GM12878 (cell line): ENCODE data around the gene COPZ2. TPM values are rescaled to one million over a fixed set of nuclear protein-coding genes. Genes with fewer than 3 reads are reported as not detected.

Experiments used
- BRCA1 ChIP-seq: IDR thresholded peaks from 2 replicates; pipeline ENCODE4 v1.6.1; 2011; ENCODE audit warnings: low read depth, low read length, improper control_type of control experiment
- CREM ChIP-seq: IDR thresholded peaks from 2 replicates; pipeline ENCODE4 v1.6.1; 2014; ENCODE audit warnings: antibody characterized with exemption, low read depth
- EGR1 ChIP-seq, 2 experiments: IDR thresholded peaks; 1 replicate in 1 of 2; 2 replicates in 1 of 2; pipeline ENCODE4 v1.6.1; 2011 to 2012; ENCODE audit warnings: low read depth in 2 of 2, low read length in 2 of 2, borderline replicate concordance in 1 of 2, mild to moderate bottlenecking in 1 of 2, moderate library complexity in 1 of 2
- ELK1 ChIP-seq: IDR thresholded peaks from 2 replicates; pipeline ENCODE4 v1.6.1; 2012; ENCODE audit warnings: low read depth, low read length, improper control_type of control experiment
- GATAD2B ChIP-seq: fragments of 450-650 bp; conservative IDR thresholded peaks from 2 replicates; pipeline ENCODE4 v1.6.1; 2017; ENCODE audit warnings: low read depth, mild to moderate bottlenecking, moderate library complexity
- HDGF ChIP-seq: fragments of 450-650 bp; IDR thresholded peaks from 2 replicates; pipeline ENCODE4 v1.6.1; 2016; ENCODE audit warnings: antibody characterized with exemption
- IRF5 ChIP-seq: fragments of 450-650 bp; IDR thresholded peaks from 2 replicates; pipeline ENCODE4 v1.6.1; 2017; ENCODE audit warnings: borderline replicate concordance
- JUNB ChIP-seq: IDR thresholded peaks from 2 replicates; pipeline ENCODE4 v1.6.1; 2016; ENCODE audit warnings: antibody characterized with exemption, mild to moderate bottlenecking
- NFYA ChIP-seq: IDR thresholded peaks from 2 replicates; pipeline ENCODE4 v1.6.1; 2011; ENCODE audit warnings: low read depth, mild to moderate bottlenecking, low read length, improper control_type of control experiment, borderline replicate concordance
- NRF1 ChIP-seq: conservative IDR thresholded peaks from 2 replicates; pipeline ENCODE4 v1.6.1; 2011; ENCODE audit warnings: mild to moderate bottlenecking, low read depth, low read length, improper control_type of control experiment
- PAX5 ChIP-seq: IDR thresholded peaks from 2 replicates; pipeline ENCODE4 v1.6.1; 2011; ENCODE audit warnings: low read depth, low read length, borderline replicate concordance
- RBBP5 ChIP-seq: fragments of 200-600 bp; sonication (generic); conservative IDR thresholded peaks from 2 replicates; pipeline ENCODE4 v1.6.1; 2016
- SIN3A ChIP-seq: IDR thresholded peaks from 2 replicates; pipeline ENCODE4 v1.6.1; 2012; ENCODE audit warnings: low read depth, low read length, improper control_type of control experiment
- STAT1 ChIP-seq: fragments of 450-650 bp; conservative IDR thresholded peaks from 2 replicates; pipeline ENCODE4 v1.6.1; 2014; ENCODE audit warnings: antibody characterized with exemption, mild to moderate bottlenecking
- STAT3 ChIP-seq: IDR thresholded peaks from 2 replicates; pipeline ENCODE4 v1.6.1; 2011; ENCODE audit warnings: low read depth, low read length, improper control_type of control experiment
- SUZ12 ChIP-seq: fragments of 200-600 bp; sonication (generic); IDR thresholded peaks from one replicate; pipeline ENCODE4 v1.6.1; 2018; ENCODE audit warnings: antibody characterized with exemption, mild to moderate bottlenecking; ENCODE audit not compliant: unreplicated experiment
- TARDBP ChIP-seq: IDR thresholded peaks from 2 replicates; pipeline ENCODE4 v1.6.1; 2016; ENCODE audit warnings: borderline replicate concordance
- TBL1XR1 ChIP-seq: IDR thresholded peaks from 2 replicates; pipeline ENCODE4 v1.6.1; 2012; ENCODE audit warnings: low read depth, low read length, improper control_type of control experiment
- USF2 ChIP-seq: IDR thresholded peaks from 2 replicates; pipeline ENCODE4 v1.6.1; 2011; ENCODE audit warnings: low read depth, low read length, improper control_type of control experiment, borderline replicate concordance
- WRNIP1 ChIP-seq: IDR thresholded peaks from 2 replicates; pipeline ENCODE4 v1.6.1; 2011; ENCODE audit warnings: low read depth, low read length, improper control_type of control experiment, borderline replicate concordance
- ZNF24 ChIP-seq: fragments of 450-650 bp; IDR thresholded peaks from 2 replicates; pipeline ENCODE4 v1.6.1; 2017; ENCODE audit warnings: antibody characterized with exemption, mild to moderate bottlenecking
- ZNF622 ChIP-seq: fragments of 450-650 bp; IDR thresholded peaks from 2 replicates; pipeline ENCODE4 v1.6.1; 2017; ENCODE audit warnings: mild to moderate bottlenecking, inconsistent platforms
- ZZZ3 ChIP-seq: IDR thresholded peaks from 2 replicates; pipeline ENCODE4 v1.6.1; 2011; ENCODE audit warnings: low read depth; ENCODE audit not compliant: control insufficient read depth, insufficient read length
- polyA plus RNA-seq, 11 experiments: library from polyadenylated mRNA; depleted of rRNA in 4 of 11; unstranded in 6 of 11; stranded (reverse) in 5 of 11; fragments of >200 nt; fragmentation: Nextera tagmentation in 4 of 11; fragmentation: Illumina TruSeq in 1 of 11; extraction: Ambion mirVana in 4 of 11; extraction: Trizol in 1 of 11; gene quantifications; 1 replicate in 1 of 11; 2 replicates in 10 of 11; pipeline versions ENCODE4 v1.2.1 to v1.2.3, GENCODE V29; 2011 to 2016; ENCODE audit warnings: inconsistent platforms in 2 of 11, missing spikeins in 2 of 11, low read depth in 1 of 11
- total RNA-seq, 4 experiments: library from RNA; depleted of rRNA in 3 of 4; stranded (reverse); fragments of >200 nt in 3 of 4; fragmentation: Illumina TruSeq in 1 of 4; extraction: Trizol in 1 of 4; gene quantifications; 2 replicates each; pipeline versions ENCODE4 v1.2.1 to v1.2.3, GENCODE V29; 2013 to 2021
- TF ChIP-seq, protein P1 (sequence below): IDR thresholded peaks from 2 replicates; pipeline ENCODE4 v1.6.1; 2012; ENCODE audit warnings: low read length, inconsistent platforms
- TF ChIP-seq, protein P2 (sequence below), 3 experiments: IDR thresholded peaks in 2 of 3; conservative IDR thresholded peaks in 1 of 3; 2 replicates each; pipeline ENCODE4 v1.5.1; 2011; ENCODE audit warnings: low read depth in 3 of 3, low read length in 3 of 3, mild to moderate bottlenecking in 3 of 3, control low read depth in 2 of 3, moderate library complexity in 2 of 3, inconsistent platforms in 1 of 3, mixed read lengths in 1 of 3; ENCODE audit not compliant: control insufficient read depth in 2 of 3, insufficient read depth in 1 of 3; ENCODE audit errors: extremely low read depth in 1 of 3

COPZ2 gene
- total and polyA plus RNA-seq, 10 of the 15 experiments (the other 5 are each of a cell fraction or from before 2014, with no cell fraction given): 0.20 to 4.3 (median 2.6) TPM

GRCh38 chr17:48026502-48027321 is 10.9 kb downstream of the COPZ2 start (continued):
- TF ChIP-seq, protein P1, sequence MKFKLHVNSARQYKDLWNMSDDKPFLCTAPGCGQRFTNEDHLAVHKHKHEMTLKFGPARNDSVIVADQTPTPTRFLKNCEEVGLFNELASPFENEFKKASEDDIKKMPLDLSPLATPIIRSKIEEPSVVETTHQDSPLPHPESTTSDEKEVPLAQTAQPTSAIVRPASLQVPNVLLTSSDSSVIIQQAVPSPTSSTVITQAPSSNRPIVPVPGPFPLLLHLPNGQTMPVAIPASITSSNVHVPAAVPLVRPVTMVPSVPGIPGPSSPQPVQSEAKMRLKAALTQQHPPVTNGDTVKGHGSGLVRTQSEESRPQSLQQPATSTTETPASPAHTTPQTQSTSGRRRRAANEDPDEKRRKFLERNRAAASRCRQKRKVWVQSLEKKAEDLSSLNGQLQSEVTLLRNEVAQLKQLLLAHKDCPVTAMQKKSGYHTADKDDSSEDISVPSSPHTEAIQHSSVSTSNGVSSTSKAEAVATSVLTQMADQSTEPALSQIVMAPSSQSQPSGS: no peak
- TF ChIP-seq BRCA1: no peak
- no peak for TF ChIP-seq CREM
- no peak for TF ChIP-seq TARDBP
- no peak for TF ChIP-seq WRNIP1
- TF ChIP-seq EGR1 (IDR thresholded peaks at IDR 0.05; ENCODE audit: borderline replicate concordance in 1 of 2, low read depth in 2 of 2, low read length in 2 of 2): peak in 1 of 2 experiments; percentile 39; a peak in 1 of 3 replicates
- TF ChIP-seq IRF5: no peak
- TF ChIP-seq ZNF24: no peak
- TF ChIP-seq USF2: no peak
- TF ChIP-seq STAT1: no peak
- TF ChIP-seq NFYA: no peak
- TF ChIP-seq HDGF: peak; percentile 77; the same call in 1 of the 2 replicates
- no peak for TF ChIP-seq SUZ12
- TF ChIP-seq PAX5: 0 out of 2 replicates have a peak, but pooled peaks have one; percentile 24
- TF ChIP-seq GATAD2B: 0 out of 2 replicates have a peak, but pooled peaks have one; percentile 40
- no peak for TF ChIP-seq NRF1
- TF ChIP-seq ELK1: no peak
- no peak for TF ChIP-seq SIN3A
- no peak for TF ChIP-seq ZZZ3
- TF ChIP-seq RBBP5: no peak
- TF ChIP-seq ZNF622: no peak
- TF ChIP-seq TBL1XR1: no peak
- no peak for TF ChIP-seq JUNB
- TF ChIP-seq, protein P2, sequence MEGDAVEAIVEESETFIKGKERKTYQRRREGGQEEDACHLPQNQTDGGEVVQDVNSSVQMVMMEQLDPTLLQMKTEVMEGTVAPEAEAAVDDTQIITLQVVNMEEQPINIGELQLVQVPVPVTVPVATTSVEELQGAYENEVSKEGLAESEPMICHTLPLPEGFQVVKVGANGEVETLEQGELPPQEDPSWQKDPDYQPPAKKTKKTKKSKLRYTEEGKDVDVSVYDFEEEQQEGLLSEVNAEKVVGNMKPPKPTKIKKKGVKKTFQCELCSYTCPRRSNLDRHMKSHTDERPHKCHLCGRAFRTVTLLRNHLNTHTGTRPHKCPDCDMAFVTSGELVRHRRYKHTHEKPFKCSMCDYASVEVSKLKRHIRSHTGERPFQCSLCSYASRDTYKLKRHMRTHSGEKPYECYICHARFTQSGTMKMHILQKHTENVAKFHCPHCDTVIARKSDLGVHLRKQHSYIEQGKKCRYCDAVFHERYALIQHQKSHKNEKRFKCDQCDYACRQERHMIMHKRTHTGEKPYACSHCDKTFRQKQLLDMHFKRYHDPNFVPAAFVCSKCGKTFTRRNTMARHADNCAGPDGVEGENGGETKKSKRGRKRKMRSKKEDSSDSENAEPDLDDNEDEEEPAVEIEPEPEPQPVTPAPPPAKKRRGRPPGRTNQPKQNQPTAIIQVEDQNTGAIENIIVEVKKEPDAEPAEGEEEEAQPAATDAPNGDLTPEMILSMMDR (IDR thresholded peaks at IDR 0.05 in 2 of 3, conservative IDR thresholded peaks at IDR 0.05 in 1 of 3; ENCODE audit: control insufficient read depth in 2 of 3, extremely low read depth in 1 of 3, insufficient read depth in 1 of 3, low read depth in 3 of 3, low read length in 3 of 3): peak; percentile 91 to 97 (median 93)
- TF ChIP-seq STAT3: no peak
